Sigmoid colon (tissue), 7 donors: Measurements from ENCODE around the gene PLCL1. TPM values are rescaled to one million over a fixed set of nuclear protein-coding genes. Genes with fewer than 3 reads are reported as not detected.

Experiments
- DNase-seq: peaks from one replicate; pipeline ENCODE4 v3.0.0-alpha.2; 2019
- H3K27ac ChIP-seq, 4 donors: fragments of 200-600 bp; sonication (generic); one replicate each; pipeline ENCODE4 v1.5.1; 2016 to 2019; ENCODE audit warnings: mild to moderate bottlenecking in 1 of 4
- H3K27me3 ChIP-seq, 3 donors: fragments of 200-600 bp; sonication (generic); one replicate each; pipeline ENCODE4 v1.5.1; 2019; ENCODE audit warnings: mild to moderate bottlenecking in 1 of 3
- H3K36me3 ChIP-seq, 4 donors: fragments of 200-600 bp; sonication (generic); one replicate each; pipeline ENCODE4 v1.5.1; 2016 to 2019
- H3K4me1 ChIP-seq, 4 donors: fragments of 200-600 bp; sonication (generic); one replicate each; pipeline ENCODE4 v1.5.1; 2017 to 2019
- H3K4me3 ChIP-seq, 4 donors: fragments of 200-600 bp; sonication (generic); one replicate each; pipeline ENCODE4 v1.5.1; 2017 to 2019; ENCODE audit warnings: mild to moderate bottlenecking in 2 of 4, moderate library complexity in 1 of 4
- H3K9me3 ChIP-seq, 4 donors: fragments of 200-600 bp in 3 of 4; sonication (generic) in 3 of 4; one replicate each; pipeline versions ENCODE4 v1.5.1 to v1.6.1; 2013 to 2019
- EP300 ChIP-seq, 4 donors: sonication (generic); formaldehyde crosslinking; IDR thresholded peaks; one replicate each; pipeline ENCODE4 v1.6.1; 2017; ENCODE audit warnings: antibody characterized with exemption in 4 of 4
- POLR2A ChIP-seq, 2 donors: fragments of 450-650 bp; IDR thresholded peaks; one replicate each; pipeline ENCODE4 v1.6.1; 2016; ENCODE audit warnings: antibody characterized with exemption in 2 of 2, mild to moderate bottlenecking in 2 of 2, moderate library complexity in 2 of 2
- POLR2AphosphoS5 ChIP-seq, 4 donors: sonication (generic); formaldehyde crosslinking; IDR thresholded peaks; one replicate each; pipeline ENCODE4 v1.6.1; 2017; ENCODE audit warnings: antibody characterized with exemption in 4 of 4
- WGBS, 2 donors: extraction: QIAGEN DNeasy Blood & Tissue Kit; methylation state at CpG; one replicate each; pipeline ENCODE4 v1.1.7; 2013; 5-methylcytosine and 5-hydroxymethylcytosine counted together
- intact Hi-C: fragments of 100-400 bp; cut with DNase I; formaldehyde crosslinking; loops from one replicate; pipeline ENCODE4 v1.15.1; 2023
- polyA plus RNA-seq, 3 donors: library from polyadenylated mRNA; stranded (reverse); fragments of 200-250 nt; gene quantifications; one replicate each; pipeline ENCODE4 v1.2.3, GENCODE V29; 2013
- total RNA-seq, 4 donors: library from RNA; depleted of rRNA; stranded (reverse); fragments of >200 nt; gene quantifications; one replicate each; pipeline ENCODE4 v1.1.0, GENCODE V29; 2016
- TF ChIP-seq, protein P1 (sequence below), 4 experiments: fragments of 450-650 bp in 3 of 4; fragments of 200-600 bp in 1 of 4; IDR thresholded peaks; one replicate each; pipeline ENCODE4 v1.5.1; 2016 to 2019; ENCODE audit warnings: antibody characterized with exemption in 4 of 4, mild to moderate bottlenecking in 3 of 4, moderate library complexity in 2 of 4
- donor health status: healthy with polysubstance abuse.
- donor health status: Bipolar disorder and iron deficiency.
- donor health status: healthy.

PLCL1 gene
- total and polyA plus RNA-seq, 7 donors, result 0.69 to 20.0 (median 13.6) TPM

DNA sequence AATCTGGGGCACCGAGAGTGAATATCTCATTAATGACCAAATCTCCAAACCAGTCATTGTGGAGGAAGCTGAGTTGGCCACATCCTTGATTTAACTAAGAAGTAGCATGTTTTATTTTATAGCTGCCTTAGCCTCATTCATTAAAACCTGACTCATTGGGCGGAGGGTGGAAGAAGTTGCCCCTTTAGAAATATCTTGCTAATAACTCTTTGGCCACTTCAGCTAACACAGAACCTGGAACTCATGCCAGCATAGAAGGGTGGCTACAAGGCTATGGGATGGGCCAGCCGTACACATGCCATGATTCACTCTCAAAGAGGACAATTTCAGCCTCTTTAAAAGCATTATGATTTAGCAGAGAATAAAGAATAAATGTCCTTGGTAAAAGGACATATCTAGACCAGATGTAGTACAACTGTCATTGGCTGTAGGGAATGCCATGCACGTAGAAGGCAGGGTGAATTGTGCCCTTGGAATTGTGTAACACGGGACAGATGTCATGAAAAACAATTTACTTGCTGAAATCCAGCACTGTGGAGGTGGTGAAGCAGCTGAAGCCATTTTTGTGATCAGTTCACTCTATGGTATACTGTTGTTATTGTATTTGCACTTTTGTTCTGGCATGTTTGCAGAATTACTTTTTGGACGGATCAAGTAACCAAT, 330.0 kb downstream of the PLCL1 start:
- 86 to 91% methylated on average over 6 of the region's 6 CpGs for WGBS, 2 donors
- Histone ChIP-seq H3K9me3 (no peaks in the 10 kb centered on the region), H3K27me3 (no peaks in the 10 kb centered on the region), H3K4me1 (peaks cover 0 to 15% (median 0%) of the 10 kb centered on the region in 4 donors), H3K27ac (no peak overlapping the region), H3K36me3 (no peaks in the 10 kb centered on the region), H3K4me3 (no peak overlapping the region)
- DNase-seq, result no peak
- no peak for TF ChIP-seq POLR2AphosphoS5 (IDR thresholded peaks at IDR 0.05)
- TF ChIP-seq, protein P1, sequence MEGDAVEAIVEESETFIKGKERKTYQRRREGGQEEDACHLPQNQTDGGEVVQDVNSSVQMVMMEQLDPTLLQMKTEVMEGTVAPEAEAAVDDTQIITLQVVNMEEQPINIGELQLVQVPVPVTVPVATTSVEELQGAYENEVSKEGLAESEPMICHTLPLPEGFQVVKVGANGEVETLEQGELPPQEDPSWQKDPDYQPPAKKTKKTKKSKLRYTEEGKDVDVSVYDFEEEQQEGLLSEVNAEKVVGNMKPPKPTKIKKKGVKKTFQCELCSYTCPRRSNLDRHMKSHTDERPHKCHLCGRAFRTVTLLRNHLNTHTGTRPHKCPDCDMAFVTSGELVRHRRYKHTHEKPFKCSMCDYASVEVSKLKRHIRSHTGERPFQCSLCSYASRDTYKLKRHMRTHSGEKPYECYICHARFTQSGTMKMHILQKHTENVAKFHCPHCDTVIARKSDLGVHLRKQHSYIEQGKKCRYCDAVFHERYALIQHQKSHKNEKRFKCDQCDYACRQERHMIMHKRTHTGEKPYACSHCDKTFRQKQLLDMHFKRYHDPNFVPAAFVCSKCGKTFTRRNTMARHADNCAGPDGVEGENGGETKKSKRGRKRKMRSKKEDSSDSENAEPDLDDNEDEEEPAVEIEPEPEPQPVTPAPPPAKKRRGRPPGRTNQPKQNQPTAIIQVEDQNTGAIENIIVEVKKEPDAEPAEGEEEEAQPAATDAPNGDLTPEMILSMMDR (IDR thresholded peaks at IDR 0.05), result no peak
- intact Hi-C loops, result no loop called here

DNA sequence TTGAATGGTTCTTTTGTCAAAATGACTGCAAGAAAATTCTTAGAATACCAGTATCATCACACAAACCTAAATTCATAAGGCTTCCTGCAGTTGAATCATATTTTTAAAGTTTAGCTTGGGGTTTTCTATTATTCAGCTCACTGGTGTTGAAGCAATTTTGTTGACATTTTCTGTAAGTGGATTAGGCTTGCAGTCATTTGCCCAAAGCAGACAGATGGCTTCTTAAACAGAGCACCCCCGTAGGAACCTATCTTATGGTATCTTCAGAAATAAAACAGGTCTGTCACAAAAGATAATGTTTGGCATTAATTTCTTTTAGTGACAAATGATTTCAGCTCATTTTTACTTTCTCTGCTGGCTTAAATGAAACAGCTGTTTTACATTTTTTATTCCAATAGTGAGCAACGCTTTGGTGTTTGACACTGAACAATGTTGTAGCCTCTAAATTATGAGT, 331.1 kb downstream of the PLCL1 start:
- Histone ChIP-seq H3K36me3 (no peaks in the 10 kb centered on the region), H3K27ac (no peak overlapping the region), H3K4me3 (no peak overlapping the region), H3K27me3 (no peaks in the 10 kb centered on the region), H3K9me3 (no peaks in the 10 kb centered on the region), H3K4me1 (peaks cover 0 to 15% (median 0%) of the 10 kb centered on the region in 4 donors)
- no peak for TF ChIP-seq EP300 (IDR thresholded peaks at IDR 0.05)
- WGBS, 2 donors, result 74 to 77% methylated on average over 2 of the region's 2 CpGs
- no peak for DNase-seq
- intact Hi-C loops, result no loop called here

DNA sequence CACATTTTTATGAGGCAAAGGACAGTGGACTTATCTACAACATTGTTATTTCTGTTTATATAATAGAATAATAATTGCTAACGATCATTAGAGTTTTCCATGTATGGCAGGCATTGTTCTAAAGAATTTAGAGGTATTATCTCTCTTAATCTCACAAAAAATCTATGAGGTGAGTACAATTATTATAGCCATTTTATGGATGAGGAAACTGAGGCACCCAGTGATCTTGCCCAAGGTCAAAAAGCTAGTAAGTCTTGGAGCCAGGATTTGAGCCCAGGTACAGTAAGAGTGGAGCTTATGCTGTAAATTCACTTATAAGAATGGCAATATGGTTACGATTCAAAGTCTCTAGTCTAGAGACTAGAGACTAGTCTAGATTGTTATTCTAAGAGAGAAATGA, 331.7 kb downstream of the PLCL1 start:
- no peak overlapping the region for H3K4me3 ChIP-seq
- no peak for DNase-seq
- H3K36me3 ChIP-seq, result no peaks in the 10 kb centered on the region
- H3K27ac ChIP-seq, result no peak overlapping the region
- intact Hi-C loops, result no loop called here
- 86 to 92% methylated on average over 2 of the region's 2 CpGs for WGBS, 2 donors
- H3K4me1 ChIP-seq, result peaks cover 0 to 15% (median 0%) of the 10 kb centered on the region in 4 donors
- H3K27me3 ChIP-seq, result no peaks in the 10 kb centered on the region
- no peaks in the 10 kb centered on the region for H3K9me3 ChIP-seq
- no peak for TF ChIP-seq POLR2AphosphoS5 (IDR thresholded peaks at IDR 0.05)
- no peak for TF ChIP-seq EP300 (IDR thresholded peaks at IDR 0.05)
- TF ChIP-seq, protein P1 (IDR thresholded peaks at IDR 0.05), result no peak
- no peak for TF ChIP-seq POLR2A (IDR thresholded peaks at IDR 0.05)

DNA sequence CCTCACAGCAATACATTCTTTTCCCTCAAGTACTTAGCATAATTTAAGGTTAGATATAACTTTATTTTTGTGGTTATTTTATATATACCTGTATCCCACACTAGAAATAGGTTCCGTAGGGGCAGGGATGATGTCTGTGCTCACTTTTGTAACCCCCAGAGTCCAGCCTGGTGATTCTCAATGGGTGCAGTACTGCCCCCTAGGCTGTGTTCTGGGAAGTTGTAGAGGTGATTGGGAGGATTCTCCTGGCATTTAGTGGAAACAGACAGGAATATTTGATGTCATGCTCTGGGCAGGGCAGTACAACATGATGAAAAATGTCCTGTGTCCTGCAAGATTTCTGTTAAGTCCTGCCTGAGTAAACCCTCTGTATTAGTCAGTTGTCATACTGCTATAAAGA, 333.3 kb downstream of the PLCL1 start:
- no peak for DNase-seq
- WGBS, 2 donors, result 95 to 96% methylated on average over 1 of the region's 1 CpG
- Histone ChIP-seq H3K27me3 (no peaks in the 10 kb centered on the region), H3K27ac (no peak overlapping the region), H3K36me3 (no peaks in the 10 kb centered on the region), H3K4me3 (no peak overlapping the region), H3K9me3 (no peaks in the 10 kb centered on the region), H3K4me1 (peaks cover 0 to 15% (median 0%) of the 10 kb centered on the region in 4 donors)
- intact Hi-C loops, result no loop called here
- TF ChIP-seq POLR2AphosphoS5 (IDR thresholded peaks at IDR 0.05) (no peak), POLR2A (IDR thresholded peaks at IDR 0.05) (no peak), EP300 (IDR thresholded peaks at IDR 0.05) (no peak)
- TF ChIP-seq, protein P1 (IDR thresholded peaks at IDR 0.05), result no peak

DNA sequence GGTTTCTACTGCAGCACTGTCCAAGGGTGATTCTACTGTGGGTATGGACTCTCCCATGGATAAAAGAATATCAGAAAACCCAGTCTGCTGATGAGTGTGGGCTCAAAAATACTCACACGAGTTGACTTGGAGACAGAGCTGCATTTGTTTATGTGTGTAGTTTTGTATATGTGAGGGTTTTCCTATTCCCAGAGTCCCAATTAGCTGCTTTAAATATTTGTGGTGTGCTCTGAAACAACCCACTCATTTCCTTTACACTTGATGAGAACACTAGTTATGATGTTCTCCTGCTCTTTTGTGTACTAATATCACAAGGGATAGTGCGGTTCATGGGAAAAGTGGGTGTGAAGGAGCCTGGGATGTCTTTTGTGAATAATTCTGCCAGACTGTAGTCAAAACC, 337.3 kb downstream of the PLCL1 start:
- intact Hi-C loops, result no loop called here
- no peak for DNase-seq
- H3K36me3 ChIP-seq, result no peaks in the 10 kb centered on the region
- 83 to 91% methylated on average over 2 of the region's 2 CpGs for WGBS, 2 donors
- no peaks in the 10 kb centered on the region for H3K9me3 ChIP-seq
- H3K27me3 ChIP-seq, result no peaks in the 10 kb centered on the region
- H3K4me1 ChIP-seq, result no peaks in the 10 kb centered on the region
- H3K4me3 ChIP-seq, result no peak overlapping the region
- no peak overlapping the region for H3K27ac ChIP-seq
- TF ChIP-seq, protein P1 (IDR thresholded peaks at IDR 0.05), result no peak
- TF ChIP-seq EP300 (IDR thresholded peaks at IDR 0.05) (no peak), POLR2A (IDR thresholded peaks at IDR 0.05) (no peak), POLR2AphosphoS5 (IDR thresholded peaks at IDR 0.05) (no peak)
